M059J (cell line): ENCODE results near the gene INTS1. TPM values are rescaled to one million over a fixed set of nuclear protein-coding genes. Genes with fewer than 3 reads are reported as not detected.
A peak's percentile ranks its signal among the peaks of the same experiment; 100 is the strongest.

Source experiments
- DNase-seq: peaks from one replicate; pipeline ENCODE4 v3.0.0-alpha.2; 2012; ENCODE audit warnings: low read depth
- total RNA-seq: library from RNA; depleted of rRNA; stranded (reverse); fragments of >200 nt; shearing (Covaris generic); gene quantifications from 2 replicates; pipeline ENCODE4 v1.2.3, GENCODE V29; 2014

The INTS1 gene
- total RNA-seq, 1 experiment from 2014 or later = 55.0 TPM

GRCh38 chr7:1541431-1542162, 37.4 kb upstream of the INTS1 start:
- no peak for DNase-seq

GRCh38 chr7:1540776-1541271, 36.6 kb upstream of the INTS1 start:
- no peak for DNase-seq

- DNase-seq = no peak
Observed at GRCh38 chr7:1539882-1540775, 35.9 kb upstream of the INTS1 start.

GRCh38 chr7:1539181-1539881, 35.1 kb upstream of the INTS1 start:
- DNase-seq = no peak

GRCh38 chr7:1538544-1539180, 34.5 kb upstream of the INTS1 start:
- no peak for DNase-seq

GRCh38 chr7:1537535-1538412, 33.6 kb upstream of the INTS1 start:
- DNase-seq = peak; percentile 95

GRCh38 chr7:1536743-1537534, 32.8 kb upstream of the INTS1 start:
- DNase-seq = peak; percentile 99

- no peak for DNase-seq
Observed at GRCh38 chr7:1536455-1536742, 32.2 kb upstream of the INTS1 start.

- DNase-seq = no peak
Observed at GRCh38 chr7:1535701-1536454, 31.7 kb upstream of the INTS1 start.

GRCh38 chr7:1535100-1535458, 30.9 kb upstream of the INTS1 start:
- no peak for DNase-seq

GRCh38 chr7:1534330-1535099, 30.3 kb upstream of the INTS1 start:
- DNase-seq = no peak

- DNase-seq = peak; percentile 96
Observed at GRCh38 chr7:1533547-1534329, 29.5 kb upstream of the INTS1 start.

GRCh38 chr7:1533255-1533546, 29.0 kb upstream of the INTS1 start:
- DNase-seq = no peak

- DNase-seq = peak; percentile 98
Observed at GRCh38 chr7:1532456-1533254, 28.5 kb upstream of the INTS1 start.

- peak; percentile 61 for DNase-seq
Observed at GRCh38 chr7:1531979-1532455, 27.8 kb upstream of the INTS1 start.

GRCh38 chr7:1531263-1531978, 27.2 kb upstream of the INTS1 start:
- peak; percentile 61 for DNase-seq

- no peak for DNase-seq
Observed at GRCh38 chr7:1530946-1531262, 26.7 kb upstream of the INTS1 start.
